Bronchial epithelial cell (primary cell): ENCODE data around the gene IGFBP7. TPM values are rescaled to one million over a fixed set of nuclear protein-coding genes. Genes with fewer than 3 reads are reported as not detected.

Experiments used
- DNase-seq: peaks from one replicate; pipeline ENCODE4 v3.0.0-alpha.2; 2010; ENCODE audit warnings: low read depth
- FAIRE-seq: peaks from 2 replicates; lab custom pipeline; 2011; peaks lifted over from hg19 to GRCh38; lab: Jason Lieb, UNC
- H3K27me3 ChIP-seq: 2 replicates; pipeline ENCODE4 v1.5.1; 2011; ENCODE audit warnings: low read length; ENCODE audit not compliant: control insufficient read depth, insufficient read depth
- H3K36me3 ChIP-seq: 2 replicates; pipeline ENCODE4 v1.5.1; 2011; ENCODE audit warnings: low read length; ENCODE audit not compliant: control insufficient read depth, insufficient read depth
- H3K4me3 ChIP-seq: 2 replicates; pipeline ENCODE4 v1.5.1; 2011; ENCODE audit warnings: mild to moderate bottlenecking, low read depth, low read length, control low read depth
- CTCF ChIP-seq: IDR thresholded peaks from 2 replicates; pipeline ENCODE4 v1.5.1; 2011; ENCODE audit warnings: mild to moderate bottlenecking, moderate library complexity, low read length, control low read depth, inconsistent platforms; ENCODE audit not compliant: insufficient read depth, severe bottlenecking
- total RNA-seq: library from RNA; depleted of rRNA; stranded (reverse); fragments of >200 nt; gene quantifications from 2 replicates; pipeline ENCODE4 v1.2.1, GENCODE V29; 2014

IGFBP7 gene
- total RNA-seq, 1 donor from 2014 or later: 92.9 TPM

GRCh38 chr4:57139783-57140182, 29.6 kb upstream of the IGFBP7 start:
- no peak for DNase-seq
- TF ChIP-seq CTCF: no peak
- Histone ChIP-seq H3K36me3 (no peaks in the 10 kb centered on the region), H3K27me3 (no peaks in the 10 kb centered on the region), H3K4me3 (no peak overlapping the region)
- FAIRE-seq: no peak

GRCh38 chr4:57137261-57137660, 27.1 kb upstream of the IGFBP7 start:
- no peak for TF ChIP-seq CTCF

GRCh38 chr4:57136281-57136680, 26.1 kb upstream of the IGFBP7 start:
- H3K27me3 ChIP-seq: no peaks in the 10 kb centered on the region
- no peak overlapping the region for H3K4me3 ChIP-seq
- TF ChIP-seq CTCF: no peak
- FAIRE-seq (no peak), DNase-seq (peak; percentile 86)
- no peaks in the 10 kb centered on the region for H3K36me3 ChIP-seq

More at GRCh38 chr4:57137261-57137660, 27.1 kb upstream of the IGFBP7 start:
- H3K27me3 ChIP-seq: no peaks in the 10 kb centered on the region
- no peak overlapping the region for H3K4me3 ChIP-seq
- H3K36me3 ChIP-seq: no peaks in the 10 kb centered on the region
- FAIRE-seq (no peak), DNase-seq (peak; percentile 32)

GRCh38 chr4:57132743-57133137, 22.6 kb upstream of the IGFBP7 start:
- no peak for DNase-seq
- no peak for FAIRE-seq

GRCh38 chr4:57131849-57132742, 21.9 kb upstream of the IGFBP7 start:
- no peaks in the 10 kb centered on the region for H3K36me3 ChIP-seq
- DNase-seq: peak; percentile 45
- FAIRE-seq: no peak
- H3K27me3 ChIP-seq: no peaks in the 10 kb centered on the region
- H3K4me3 ChIP-seq: no peak overlapping the region
- TF ChIP-seq CTCF: no peak

More at GRCh38 chr4:57132743-57133137, 22.6 kb upstream of the IGFBP7 start:
- Histone ChIP-seq H3K27me3 (no peaks in the 10 kb centered on the region), H3K4me3 (no peak overlapping the region), H3K36me3 (no peaks in the 10 kb centered on the region)
- no peak for TF ChIP-seq CTCF

GRCh38 chr4:57129477-57129876, 19.3 kb upstream of the IGFBP7 start:
- DNase-seq (no peak), FAIRE-seq (no peak)
- no peak for TF ChIP-seq CTCF
- Histone ChIP-seq H3K36me3 (no peaks in the 10 kb centered on the region), H3K4me3 (no peak overlapping the region), H3K27me3 (no peaks in the 10 kb centered on the region)
